GM23338 (cell line): Measurements from ENCODE around the gene GAREM2. TPM values are rescaled to one million over a fixed set of nuclear protein-coding genes. Genes with fewer than 3 reads are reported as not detected.

ENCODE experiments used
- ATAC-seq: fragments of 200-7000 bp; cut with Tn5 transposase; 3 replicates; pipeline ENCODE4 v1.9.1; 2020
- DNase-seq: peaks from one replicate; pipeline ENCODE4 v3.0.0-alpha.2; 2015; ENCODE audit warnings: low spot score
- H2AFZ ChIP-seq: fragments of 200-600 bp; sonication (generic); 2 replicates; pipeline ENCODE4 v1.8.0; 2016; ENCODE audit warnings: antibody characterized with exemption, mild to moderate bottlenecking, moderate library complexity
- H3F3A ChIP-seq: fragments of 200-600 bp; sonication (generic); replicated peaks from 2 replicates; pipeline ENCODE4 v1.8.0; 2017; ENCODE audit warnings: antibody characterized with exemption, mixed run types, low read depth
- H3K27ac ChIP-seq: fragments of 200-600 bp; sonication (generic); 2 replicates; pipeline ENCODE4 v1.6.1; 2016; ENCODE audit warnings: low read depth
- H3K27me3 ChIP-seq: fragments of 200-600 bp; sonication (generic); 2 replicates; pipeline ENCODE4 v1.8.0; 2016; ENCODE audit warnings: mild to moderate bottlenecking, mixed run types, moderate library complexity; ENCODE audit not compliant: insufficient read depth
- H3K36me3 ChIP-seq: fragments of 200-600 bp; sonication (generic); 2 replicates; pipeline ENCODE4 v1.8.0; 2016; ENCODE audit warnings: mild to moderate bottlenecking; ENCODE audit not compliant: insufficient read depth
- H3K4me1 ChIP-seq: fragments of 200-600 bp; sonication (generic); 2 replicates; pipeline ENCODE4 v1.8.0; 2016; ENCODE audit warnings: mild to moderate bottlenecking, moderate library complexity; ENCODE audit not compliant: insufficient read depth
- H3K4me2 ChIP-seq: fragments of 200-600 bp; sonication (generic); 2 replicates; pipeline ENCODE4 v1.7.1; 2017; ENCODE audit warnings: mixed run types
- H3K4me3 ChIP-seq: fragments of 200-600 bp; sonication (generic); 2 replicates; pipeline ENCODE4 v1.6.1; 2016; ENCODE audit warnings: mixed run types
- H3K79me2 ChIP-seq: fragments of 200-600 bp; sonication (generic); replicated peaks from 2 replicates; pipeline ENCODE4 v1.8.0; 2017; ENCODE audit warnings: mild to moderate bottlenecking; ENCODE audit not compliant: insufficient read depth
- H3K9me2 ChIP-seq: fragments of 200-600 bp; sonication (generic); 2 replicates; pipeline ENCODE4 v1.8.0; 2017; ENCODE audit not compliant: insufficient read depth
- H4K20me1 ChIP-seq: fragments of 200-600 bp; sonication (generic); replicated peaks from 2 replicates; pipeline ENCODE4 v1.8.0; 2017; ENCODE audit warnings: mild to moderate bottlenecking; ENCODE audit not compliant: insufficient read depth
- H3K27ac Mint-ChIP-seq: 2 replicates; pipeline ENCODE4 v1.8.0; 2020; ENCODE audit warnings: inconsistent platforms, mild to moderate bottlenecking, moderate library complexity, mixed read lengths
- H3K27me3 Mint-ChIP-seq: 3 replicates; pipeline ENCODE4 v1.8.0; 2022; ENCODE audit warnings: low read depth, mild to moderate bottlenecking, moderate library complexity, mixed read lengths, inconsistent platforms; ENCODE audit not compliant: insufficient read depth, poor library complexity
- H3K36me3 Mint-ChIP-seq: 3 replicates; pipeline ENCODE4 v1.8.0; 2021; ENCODE audit warnings: low read depth, mild to moderate bottlenecking, inconsistent platforms, moderate library complexity, mixed read lengths
- H3K4me1 Mint-ChIP-seq: 3 replicates; pipeline ENCODE4 v1.8.0; 2020; ENCODE audit warnings: mild to moderate bottlenecking, inconsistent platforms, mixed read lengths
- H3K4me3 Mint-ChIP-seq: 3 replicates; pipeline ENCODE4 v1.8.0; 2021; ENCODE audit warnings: moderate library complexity, mild to moderate bottlenecking, inconsistent platforms, mixed read lengths
- H3K9me3 Mint-ChIP-seq: 3 replicates; pipeline ENCODE4 v1.8.0; 2020; ENCODE audit warnings: moderate library complexity, mild to moderate bottlenecking, inconsistent platforms, mixed read lengths
- CREB1 ChIP-seq: fragments of 250-450 bp; sonication (Bioruptor Pico); IDR thresholded peaks from 2 replicates; pipeline ENCODE4 v1.5.0; 2020; ENCODE audit warnings: low read depth, mild to moderate bottlenecking, moderate library complexity
- CTCF ChIP-seq, 2 experiments: fragments of 200-600 bp in 1 of 2; sonication (generic) in 1 of 2; conservative IDR thresholded peaks; 2 replicates each; pipeline versions ENCODE4 v1.5.1 to v1.6.1; 2016 to 2017; ENCODE audit warnings: antibody characterized with exemption in 2 of 2, low read depth in 2 of 2, mild to moderate bottlenecking in 2 of 2, moderate library complexity in 1 of 2
- ETS1 ChIP-seq: IDR thresholded peaks from 2 replicates; pipeline ENCODE4 v1.6.1; 2016; ENCODE audit warnings: antibody characterized with exemption
- EZH2 ChIP-seq: fragments of 200-600 bp; sonication (generic); IDR thresholded peaks from one replicate; pipeline ENCODE4 v1.8.0; 2017; ENCODE audit warnings: antibody characterized with exemption, mild to moderate bottlenecking, low read depth; ENCODE audit not compliant: unreplicated experiment
- EZH2phosphoT487 ChIP-seq: fragments of 200-600 bp; sonication (generic); IDR thresholded peaks from one replicate; pipeline ENCODE4 v1.8.1; 2018; ENCODE audit warnings: antibody characterized with exemption; ENCODE audit not compliant: unreplicated experiment
- JUNB ChIP-seq: IDR thresholded peaks from one replicate; pipeline ENCODE4 v1.6.1; 2016; ENCODE audit warnings: antibody characterized with exemption; ENCODE audit not compliant: unreplicated experiment
- NANOG ChIP-seq: IDR thresholded peaks from 2 replicates; pipeline ENCODE4 v1.6.1; 2016; ENCODE audit warnings: antibody characterized with exemption, borderline replicate concordance
- POLR2AphosphoS5 ChIP-seq: IDR thresholded peaks from 2 replicates; pipeline ENCODE4 v1.6.1; 2016; ENCODE audit warnings: antibody characterized with exemption, low read depth
- REST ChIP-seq: IDR thresholded peaks from one replicate; pipeline ENCODE4 v1.6.1; 2018; ENCODE audit warnings: antibody characterized with exemption; ENCODE audit not compliant: unreplicated experiment
- STAT1 ChIP-seq: IDR thresholded peaks from one replicate; pipeline ENCODE4 v1.6.1; 2016; ENCODE audit warnings: antibody characterized with exemption; ENCODE audit not compliant: unreplicated experiment
- ZNF114 ChIP-seq: fragments of 250-450 bp; sonication (Bioruptor Pico); IDR thresholded peaks from 2 replicates; pipeline ENCODE4 v1.5.0; 2020; ENCODE audit warnings: mild to moderate bottlenecking, moderate library complexity
- ZNF331 ChIP-seq: fragments of 250-450 bp; sonication (Bioruptor Pico); IDR thresholded peaks from 2 replicates; pipeline ENCODE4 v1.5.0; 2020; ENCODE audit warnings: low read depth, mild to moderate bottlenecking, moderate library complexity
- ZNF462 ChIP-seq: fragments of 250-450 bp; sonication (Bioruptor Pico); IDR thresholded peaks from 2 replicates; pipeline ENCODE4 v1.5.0; 2020; ENCODE audit warnings: mild to moderate bottlenecking, moderate library complexity
- polyA plus RNA-seq: library from polyadenylated mRNA; unstranded; fragments of >200 nt; fragmentation: Nextera tagmentation; extraction: Ambion mirVana; gene quantifications from 2 replicates; pipeline ENCODE4 v1.2.1, GENCODE V29; 2016
- total RNA-seq: library from RNA; depleted of rRNA; stranded (reverse); fragments of >200 nt; shearing (Covaris generic); gene quantifications from 2 replicates; pipeline ENCODE4 v1.2.3, GENCODE V29; 2014

GAREM2 gene
- total and polyA plus RNA-seq, 2 experiments from 2014 or later: 3.8 to 23.8 TPM

- Mint-ChIP-seq H3K4me3 (no peak overlapping the region), H3K4me1 (peaks cover 11% of the 10 kb centered on the region), H3K36me3 (peaks cover 35% of the 10 kb centered on the region), H3K9me3 (no peaks in the 10 kb centered on the region), H3K27me3 (peaks cover 16% of the 10 kb centered on the region), H3K27ac (no peak overlapping the region)
- Histone ChIP-seq H3K9me2 (no peaks in the 10 kb centered on the region), H3K36me3 (peaks cover 9% of the 10 kb centered on the region), H2AFZ (no peak overlapping the region), H3F3A (peaks cover 13% of the 10 kb centered on the region), H3K4me2 (no peak overlapping the region), H3K79me2 (no peaks in the 10 kb centered on the region), H3K4me1 (peaks cover 3% of the 10 kb centered on the region; the same call in 1 of the 2 replicates), H3K27ac (no peak overlapping the region), H4K20me1 (peaks cover 10% of the 10 kb centered on the region), H3K27me3 (peaks cover 17% of the 10 kb centered on the region), H3K4me3 (no peak overlapping the region)
- no peak for TF ChIP-seq POLR2AphosphoS5
- no peak for TF ChIP-seq ZNF462 (CRISPR knock-in tag)
- no peak for TF ChIP-seq STAT1
- TF ChIP-seq CREB1 (CRISPR knock-in tag): no peak
- TF ChIP-seq JUNB: no peak
- no peak for TF ChIP-seq ETS1
- TF ChIP-seq ZNF114 (CRISPR knock-in tag): no peak
- TF ChIP-seq REST: no peak
- TF ChIP-seq EZH2phosphoT487: no peak
- TF ChIP-seq CTCF (conservative IDR thresholded peaks at IDR 0.05; ENCODE audit: low read depth in 2 of 2): no peak
- no peak for TF ChIP-seq EZH2
- TF ChIP-seq NANOG: no peak
- TF ChIP-seq ZNF331 (CRISPR knock-in tag): no peak
- ATAC-seq (no peak), DNase-seq (no peak)
Measured at GRCh38 chr2:26187537-26188104, 14.7 kb downstream of the GAREM2 start.
